ENCODE measurements around the gene NSFL1C.

Gene NSFL1C

GRCh38 chr20:1423625-1424106, 43.0 kb downstream of the NSFL1C start:
- Histone ChIP-seq H3K27ac (ENCODE audit: low read depth, low read length, severe bottlenecking) (peak overlapping the region; percentile 46), H3K4me1 (ENCODE audit: control insufficient read depth, insufficient read depth, low read length, poor library complexity, severe bottlenecking) (peaks cover 10% of the 10 kb centered on the region), H3K4me3 (ENCODE audit: extremely low read depth, insufficient read depth, low read length, poor library complexity, severe bottlenecking) (no peak overlapping the region), H3K36me3 (ENCODE audit: control insufficient read depth, insufficient read depth, low read length) (no peaks in the 10 kb centered on the region), H3K9me3 (ENCODE audit: control insufficient read depth, low read length) (peaks cover 24% of the 10 kb centered on the region)
- WGBS, 2 experiments (ENCODE audit: insufficient coverage in 2 of 2), result 36 to 58% methylated on average over 5 to 6 of the region's 7 CpGs

DNA sequence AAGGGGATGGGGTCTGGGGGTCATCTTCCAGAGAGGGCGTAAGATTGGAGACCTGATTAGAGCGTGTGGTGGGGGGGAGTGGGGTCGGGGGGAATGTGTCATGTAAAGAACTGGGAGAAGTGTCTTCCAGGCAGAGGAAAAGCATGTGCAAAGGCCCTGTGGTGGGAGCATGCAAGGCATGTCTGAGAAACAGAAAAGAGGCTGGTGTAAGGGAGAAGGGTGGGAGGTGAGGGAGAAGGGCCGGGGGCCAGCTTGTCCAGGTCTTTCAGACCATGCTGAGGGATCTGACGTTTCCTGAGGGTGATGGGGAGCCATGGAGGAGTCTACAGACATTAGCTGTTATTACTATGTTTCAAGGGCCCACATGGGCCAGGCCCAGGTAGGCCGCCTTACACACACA, 43.4 kb downstream of the NSFL1C start:
- 84 to 94% methylated on average over 3 to 4 of the region's 6 CpGs for WGBS, 2 experiments (ENCODE audit: insufficient coverage in 2 of 2)
- Histone ChIP-seq H3K36me3 (ENCODE audit: control insufficient read depth, insufficient read depth, low read length) (no peaks in the 10 kb centered on the region), H3K4me3 (ENCODE audit: extremely low read depth, insufficient read depth, low read length, poor library complexity, severe bottlenecking) (no peak overlapping the region), H3K4me1 (ENCODE audit: control insufficient read depth, insufficient read depth, low read length, poor library complexity, severe bottlenecking) (peaks cover 14% of the 10 kb centered on the region), H3K9me3 (ENCODE audit: control insufficient read depth, low read length) (peaks cover 24% of the 10 kb centered on the region), H3K27ac (ENCODE audit: low read depth, low read length, severe bottlenecking) (no peak overlapping the region)

GRCh38 chr20:1422753-1423152, 43.9 kb downstream of the NSFL1C start:
- Histone ChIP-seq H3K27ac (ENCODE audit: low read depth, low read length, severe bottlenecking) (no peak overlapping the region), H3K4me1 (ENCODE audit: control insufficient read depth, insufficient read depth, low read length, poor library complexity, severe bottlenecking) (peaks cover 15% of the 10 kb centered on the region)
- WGBS, 2 experiments (ENCODE audit: insufficient coverage in 2 of 2), result 40 to 45% methylated on average over 2 to 3 of the region's 3 CpGs

GRCh38 chr20:1420066-1420465, 46.6 kb downstream of the NSFL1C start:
- H3K4me1 ChIP-seq (ENCODE audit: control insufficient read depth, insufficient read depth, low read length, poor library complexity, severe bottlenecking), result peaks cover 33% of the 10 kb centered on the region
- H3K36me3 ChIP-seq (ENCODE audit: control insufficient read depth, insufficient read depth, low read length), result no peaks in the 10 kb centered on the region
- H3K27ac ChIP-seq (ENCODE audit: low read depth, low read length, severe bottlenecking), result no peak overlapping the region
- 85 to 93% methylated on average over 1 to 3 of the region's 4 CpGs for WGBS, 2 experiments (ENCODE audit: insufficient coverage in 2 of 2)
- peaks cover 24% of the 10 kb centered on the region for H3K9me3 ChIP-seq (ENCODE audit: control insufficient read depth, low read length)
- H3K4me3 ChIP-seq (ENCODE audit: extremely low read depth, insufficient read depth, low read length, poor library complexity, severe bottlenecking), result no peak overlapping the region

More at GRCh38 chr20:1422753-1423152, 43.9 kb downstream of the NSFL1C start:
- Histone ChIP-seq H3K4me3 (ENCODE audit: extremely low read depth, insufficient read depth, low read length, poor library complexity, severe bottlenecking) (no peak overlapping the region), H3K36me3 (ENCODE audit: control insufficient read depth, insufficient read depth, low read length) (no peaks in the 10 kb centered on the region), H3K9me3 (ENCODE audit: control insufficient read depth, low read length) (peaks cover 24% of the 10 kb centered on the region)

DNA sequence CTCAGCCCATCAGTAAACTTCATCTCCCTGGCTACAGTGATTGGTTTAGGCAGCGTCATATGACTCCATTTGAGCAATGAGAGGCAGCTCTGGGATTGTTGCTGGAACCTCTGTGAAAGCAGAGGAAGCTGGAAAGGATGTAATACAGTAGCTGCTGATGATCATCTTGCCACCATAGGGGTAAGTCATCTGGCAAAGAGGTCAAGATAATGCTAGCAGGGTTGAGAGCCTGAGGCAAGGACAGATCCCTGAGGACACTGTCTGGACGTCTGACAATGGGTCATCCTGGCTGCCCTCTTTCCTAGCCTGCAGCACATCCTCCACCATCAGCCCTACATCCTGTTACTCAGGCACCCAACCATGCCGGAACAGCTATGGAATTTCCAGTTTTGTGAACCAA, 48.3 kb downstream of the NSFL1C start:
- Histone ChIP-seq H3K9me3 (ENCODE audit: control insufficient read depth, low read length) (peaks cover 24% of the 10 kb centered on the region), H3K4me1 (ENCODE audit: control insufficient read depth, insufficient read depth, low read length, poor library complexity, severe bottlenecking) (peaks cover 37% of the 10 kb centered on the region), H3K4me3 (ENCODE audit: extremely low read depth, insufficient read depth, low read length, poor library complexity, severe bottlenecking) (no peak overlapping the region), H3K27ac (ENCODE audit: low read depth, low read length, severe bottlenecking) (peak overlapping the region; percentile 11), H3K36me3 (ENCODE audit: control insufficient read depth, insufficient read depth, low read length) (no peaks in the 10 kb centered on the region)
- 62 to 80% methylated on average over 2 to 3 of the region's 3 CpGs for WGBS, 2 experiments (ENCODE audit: insufficient coverage in 2 of 2)

GRCh38 chr20:1417790-1418189, 48.9 kb downstream of the NSFL1C start:
- peaks cover 24% of the 10 kb centered on the region for H3K9me3 ChIP-seq (ENCODE audit: control insufficient read depth, low read length)
- H3K36me3 ChIP-seq (ENCODE audit: control insufficient read depth, insufficient read depth, low read length), result no peaks in the 10 kb centered on the region
- peak overlapping the region; percentile 80 for H3K27ac ChIP-seq (ENCODE audit: low read depth, low read length, severe bottlenecking)
- no peak overlapping the region for H3K4me3 ChIP-seq (ENCODE audit: extremely low read depth, insufficient read depth, low read length, poor library complexity, severe bottlenecking)
- peaks cover 37% of the 10 kb centered on the region for H3K4me1 ChIP-seq (ENCODE audit: control insufficient read depth, insufficient read depth, low read length, poor library complexity, severe bottlenecking)

DNA sequence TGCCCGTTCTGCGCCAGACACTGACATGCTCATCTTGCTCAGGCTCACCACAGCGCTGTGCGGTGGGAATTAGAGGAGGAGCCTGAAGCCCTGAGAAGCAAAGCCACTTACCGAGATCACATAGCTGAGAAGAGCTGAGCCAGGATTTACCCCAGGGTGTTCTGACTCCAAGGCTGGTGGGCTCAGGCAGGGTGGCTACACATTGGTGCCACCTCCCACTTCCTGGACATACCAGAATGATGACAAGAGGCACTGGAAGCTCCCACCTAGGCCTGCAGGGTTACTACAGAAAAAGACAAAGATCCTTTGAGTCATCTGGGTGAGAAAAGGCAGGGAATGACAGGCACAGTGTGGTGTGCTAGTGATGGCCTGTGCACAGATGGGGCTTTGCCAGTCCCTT, 49.4 kb downstream of the NSFL1C start:
- Histone ChIP-seq H3K4me1 (ENCODE audit: control insufficient read depth, insufficient read depth, low read length, poor library complexity, severe bottlenecking) (peaks cover 37% of the 10 kb centered on the region), H3K36me3 (ENCODE audit: control insufficient read depth, insufficient read depth, low read length) (no peaks in the 10 kb centered on the region), H3K9me3 (ENCODE audit: control insufficient read depth, low read length) (peaks cover 24% of the 10 kb centered on the region), H3K27ac (ENCODE audit: low read depth, low read length, severe bottlenecking) (peak overlapping the region; percentile 80), H3K4me3 (ENCODE audit: extremely low read depth, insufficient read depth, low read length, poor library complexity, severe bottlenecking) (no peak overlapping the region)
- WGBS, 2 experiments (ENCODE audit: insufficient coverage in 2 of 2), result 81 to 89% methylated on average over 4 to 5 of the region's 5 CpGs

- Histone ChIP-seq H3K36me3 (ENCODE audit: control insufficient read depth, insufficient read depth, low read length) (no peaks in the 10 kb centered on the region), H3K4me3 (ENCODE audit: extremely low read depth, insufficient read depth, low read length, poor library complexity, severe bottlenecking) (no peak overlapping the region), H3K4me1 (ENCODE audit: control insufficient read depth, insufficient read depth, low read length, poor library complexity, severe bottlenecking) (peaks cover 37% of the 10 kb centered on the region), H3K27ac (ENCODE audit: low read depth, low read length, severe bottlenecking) (peak overlapping the region; percentile 80), H3K9me3 (ENCODE audit: control insufficient read depth, low read length) (peaks cover 18% of the 10 kb centered on the region)
- 68 to 82% methylated on average over 7 to 8 of the region's 8 CpGs for WGBS, 2 experiments (ENCODE audit: insufficient coverage in 2 of 2)
Observed at GRCh38 chr20:1415667-1416468, 50.8 kb downstream of the NSFL1C start.

DNA sequence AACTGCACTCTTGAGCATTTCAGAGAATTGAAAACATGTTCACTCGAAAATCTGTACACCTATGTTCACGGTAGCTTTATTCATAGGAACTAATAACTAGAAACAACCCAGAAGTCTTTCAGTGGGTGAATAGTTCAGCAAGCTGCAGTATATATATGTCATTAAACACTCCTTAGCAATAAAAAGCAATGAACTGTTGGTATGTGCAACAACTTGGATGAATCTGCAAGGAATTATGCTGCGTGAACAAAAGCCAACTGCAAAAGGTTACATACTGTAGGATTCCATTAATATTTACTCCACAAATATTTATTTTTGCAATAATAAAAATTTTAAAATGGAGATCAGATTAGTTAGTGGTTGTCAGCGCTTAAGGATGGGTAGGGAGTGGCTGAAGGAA, 51.7 kb downstream of the NSFL1C start:
- peaks cover 10% of the 10 kb centered on the region for H3K9me3 ChIP-seq (ENCODE audit: control insufficient read depth, low read length)
- WGBS, 2 experiments (ENCODE audit: insufficient coverage in 2 of 2), result 100% methylated on average over 1 of the region's 4 CpGs
- no peak overlapping the region for H3K4me3 ChIP-seq (ENCODE audit: extremely low read depth, insufficient read depth, low read length, poor library complexity, severe bottlenecking)
- no peaks in the 10 kb centered on the region for H3K36me3 ChIP-seq (ENCODE audit: control insufficient read depth, insufficient read depth, low read length)
- H3K27ac ChIP-seq (ENCODE audit: low read depth, low read length, severe bottlenecking), result no peak overlapping the region
- H3K4me1 ChIP-seq (ENCODE audit: control insufficient read depth, insufficient read depth, low read length, poor library complexity, severe bottlenecking), result peaks cover 37% of the 10 kb centered on the region

DNA sequence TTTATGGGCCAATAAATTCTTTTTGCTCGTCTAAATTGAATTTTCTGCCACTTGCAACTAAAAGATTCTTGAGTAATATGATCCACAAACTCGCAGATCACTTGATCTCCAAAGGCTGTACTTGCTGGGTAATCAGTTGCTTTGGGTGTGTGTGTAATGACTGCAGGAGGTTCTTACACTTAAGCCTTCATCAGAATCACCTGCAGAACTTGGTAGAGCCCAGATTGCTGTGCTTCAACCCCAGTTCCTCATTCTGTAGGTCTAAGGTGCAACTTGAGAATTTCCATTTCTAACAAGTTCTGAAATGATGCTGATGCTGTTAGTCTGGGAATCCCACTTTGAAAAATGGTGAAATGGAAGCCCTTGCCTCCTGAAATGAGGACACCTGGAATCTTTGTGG, 60.8 kb downstream of the NSFL1C start:
- no peak overlapping the region for H3K4me3 ChIP-seq (ENCODE audit: extremely low read depth, insufficient read depth, low read length, poor library complexity, severe bottlenecking)
- no peak overlapping the region for H3K27ac ChIP-seq (ENCODE audit: low read depth, low read length, severe bottlenecking)
- peaks cover under 1% of the 10 kb centered on the region for H3K4me1 ChIP-seq (ENCODE audit: control insufficient read depth, insufficient read depth, low read length, poor library complexity, severe bottlenecking)
- WGBS, 2 experiments (ENCODE audit: insufficient coverage in 2 of 2), result 50 to 86% methylated on average over 1 of the region's 2 CpGs
- peaks cover 4% of the 10 kb centered on the region for H3K9me3 ChIP-seq (ENCODE audit: control insufficient read depth, low read length)
- no peaks in the 10 kb centered on the region for H3K36me3 ChIP-seq (ENCODE audit: control insufficient read depth, insufficient read depth, low read length)

GRCh38 chr20:1403624-1404023, 63.0 kb downstream of the NSFL1C start:
- Histone ChIP-seq H3K36me3 (ENCODE audit: control insufficient read depth, insufficient read depth, low read length) (no peaks in the 10 kb centered on the region), H3K9me3 (ENCODE audit: control insufficient read depth, low read length) (peaks cover 4% of the 10 kb centered on the region), H3K4me3 (ENCODE audit: extremely low read depth, insufficient read depth, low read length, poor library complexity, severe bottlenecking) (no peak overlapping the region), H3K4me1 (ENCODE audit: control insufficient read depth, insufficient read depth, low read length, poor library complexity, severe bottlenecking) (peaks cover 4% of the 10 kb centered on the region), H3K27ac (ENCODE audit: low read depth, low read length, severe bottlenecking) (no peak overlapping the region)
- WGBS, 2 experiments (ENCODE audit: insufficient coverage in 2 of 2), result no CpG with 5 or more reads among the region's 1 CpG
